ENCODE results near the gene CTNNBL1. TPM values are rescaled to one million over a fixed set of nuclear protein-coding genes. Genes with fewer than 3 reads are reported as not detected.

Gene CTNNBL1
- total and polyA plus RNA-seq, 2 donors (not counting 3 experiments of a cell fraction or from before 2014, with no cell fraction given), result 20.8 to 60.2 TPM

DNA sequence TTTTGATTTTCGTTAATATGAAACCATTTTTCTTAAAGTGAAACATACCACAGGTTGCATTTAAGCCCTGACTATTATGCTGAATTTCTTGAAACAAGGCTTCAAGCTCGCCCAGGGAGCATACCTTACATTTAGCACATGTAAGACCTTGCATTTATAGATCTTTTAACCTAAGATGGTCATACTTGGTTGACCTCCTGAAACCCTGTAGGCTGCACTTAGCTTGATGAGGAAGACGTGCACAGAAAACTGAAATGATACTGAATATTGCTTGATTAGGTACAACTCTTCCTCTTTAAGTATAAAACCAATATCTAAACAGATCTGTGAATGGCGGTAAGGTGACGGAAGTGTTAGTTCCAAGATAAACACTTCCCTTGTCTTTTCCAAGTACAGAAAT is 82.2 kb downstream of the CTNNBL1 start:
- Histone ChIP-seq H4K20me1 (replicated peaks; ENCODE audit: control insufficient read depth, extremely low read depth, insufficient read depth, low read length) (no peaks in the 10 kb centered on the region), H3K4me2 (ENCODE audit: insufficient read depth, low read length) (no peak overlapping the region), H3K9me1 (replicated peaks; ENCODE audit: control insufficient read depth, extremely low read depth, insufficient read depth, low read length) (no peaks in the 10 kb centered on the region), H3K27me3 (ENCODE audit: control insufficient read depth in 2 of 2, insufficient read depth in 2 of 2, low read length in 2 of 2) (no peaks in the 10 kb centered on the region), H3K79me2 (ENCODE audit: control insufficient read depth, insufficient read depth, low read length) (no peaks in the 10 kb centered on the region), H3K4me1 (ENCODE audit: control insufficient read depth, extremely low read depth, insufficient read depth, low read length) (no peaks in the 10 kb centered on the region), H3K9ac (replicated peaks; ENCODE audit: extremely low read depth, insufficient read depth, low read length) (no peak overlapping the region), H3K9me3 (replicated peaks; ENCODE audit: control insufficient read depth, insufficient read depth, low read length) (no peaks in the 10 kb centered on the region), H3K4me3 (replicated peaks in 1 of 3; ENCODE audit: insufficient read depth in 1 of 3, low read depth in 1 of 3, low read length in 3 of 3) (no peak overlapping the region), H3K36me3 (ENCODE audit: control insufficient read depth in 2 of 2, extremely low read depth in 1 of 2, insufficient read depth in 2 of 2, low read length in 2 of 2) (peaks cover 0 to 3% of the 10 kb centered on the region in 2 experiments), H3K27ac (ENCODE audit: insufficient read depth, low read depth, low read length) (no peak overlapping the region), H2AFZ (ENCODE audit: low read depth, low read length) (no peak overlapping the region)
- intact Hi-C loops (cut with micrococcal nuclease) (no loop called here), dilution Hi-C loops (cut with MboI; ENCODE audit: extremely low pct_ligation_motif_present, low sequenced_read_pairs) (no loop called here)
- ChIA-PET CTCF (no interaction called here), POLR2A (no interaction called here)
- BruUV-seq (replicated peaks), result no TSS peak
- FAIRE-seq (no peak), DNase-seq (ENCODE audit: low read depth, low spot score) (no peak)
- TF ChIP-seq JUN (IDR thresholded peaks at IDR 0.05; ENCODE audit: borderline replicate concordance, insufficient read depth, insufficient read length, low read depth), result no peak
- TF ChIP-seq MAX (IDR thresholded peaks at IDR 0.05; ENCODE audit: insufficient read depth, insufficient read length), result no peak
- TF ChIP-seq EZH2 (IDR thresholded peaks at IDR 0.05; ENCODE audit: borderline replicate concordance, low read depth, low read length, severe bottlenecking), result no peak
- TF ChIP-seq CTCF (IDR thresholded peaks at IDR 0.05; ENCODE audit: extremely low read depth in 1 of 2, insufficient read depth in 1 of 2, low read depth in 1 of 2, low read length in 2 of 2), result no peak
- no peak for TF ChIP-seq MYC (IDR thresholded peaks at IDR 0.05; ENCODE audit: low read depth, low read length)
- no peak for TF ChIP-seq FOS (IDR thresholded peaks at IDR 0.05; ENCODE audit: borderline replicate concordance, insufficient read depth, low read length)
- no peak for TF ChIP-seq POLR2A (IDR thresholded peaks at IDR 0.05; ENCODE audit: low read depth, low read length)
